SU-DHL-6 (cell line): ENCODE data around the gene RHEX.

ENCODE experiments used
- H2AFZ ChIP-seq: fragments of 200-600 bp; sonication (generic); 2 replicates; pipeline ENCODE4 v1.6.1; 2014; ENCODE audit warnings: low read depth, mild to moderate bottlenecking, moderate library complexity, mixed read lengths, antibody characterized with exemption, low read length; ENCODE audit not compliant: severe bottlenecking
- H3F3A ChIP-seq: fragments of 200-600 bp; shearing (Covaris generic); 2 replicates; pipeline ENCODE4 v1.6.0; 2016; ENCODE audit warnings: antibody characterized with exemption, mild to moderate bottlenecking; ENCODE audit not compliant: insufficient read depth
- H3K27ac ChIP-seq: fragments of 200-600 bp; sonication (generic); 2 replicates; pipeline ENCODE4 v1.5.1; 2016; ENCODE audit warnings: low read depth, mild to moderate bottlenecking, low read length, moderate library complexity, mixed read lengths
- H3K27me3 ChIP-seq: fragments of 200-600 bp; sonication (generic), shearing (Covaris generic); 2 replicates; pipeline ENCODE4 v1.6.0; 2014; ENCODE audit warnings: mild to moderate bottlenecking, low read length
- H3K36me3 ChIP-seq: fragments of 200-600 bp; sonication (generic); 2 replicates; pipeline ENCODE4 v1.6.1; 2014; ENCODE audit warnings: mild to moderate bottlenecking, low read length, mixed read lengths
- H3K4me2 ChIP-seq: fragments of 300-600, 200-600 bp; shearing (Covaris generic), sonication (generic); 2 replicates; pipeline ENCODE4 v1.6.0; 2014; ENCODE audit warnings: low read length, low read depth, mild to moderate bottlenecking; ENCODE audit not compliant: poor library complexity, severe bottlenecking
- H3K4me3 ChIP-seq: fragments of 200-600 bp; sonication (generic); 2 replicates; pipeline ENCODE4 v1.5.1; 2014; ENCODE audit warnings: antibody characterized with exemption, low read length, mild to moderate bottlenecking, mixed read lengths; ENCODE audit not compliant: insufficient read depth, poor library complexity, severe bottlenecking
- H3K79me2 ChIP-seq: fragments of 200-600 bp; sonication (generic); 2 replicates; pipeline ENCODE4 v1.6.1; 2014; ENCODE audit warnings: mild to moderate bottlenecking, low read length, moderate library complexity; ENCODE audit not compliant: insufficient read depth
- H3K9ac ChIP-seq: fragments of 200-600 bp; sonication (generic); 2 replicates; pipeline ENCODE4 v1.7.0; 2014; ENCODE audit warnings: mild to moderate bottlenecking, low read length
- H3K9me2 ChIP-seq: fragments of 200-600 bp; sonication (generic); replicated peaks from 2 replicates; pipeline ENCODE4 v1.6.1; 2014; ENCODE audit warnings: low read length; ENCODE audit not compliant: insufficient read depth
- H3K9me3 ChIP-seq: fragments of 200-600 bp; sonication (generic); 2 replicates; pipeline ENCODE4 v1.6.1; 2014; ENCODE audit warnings: low read length, mixed read lengths; ENCODE audit not compliant: insufficient read depth
- H4K20me1 ChIP-seq: fragments of 200-600 bp; sonication (generic); 2 replicates; pipeline ENCODE4 v1.6.1; 2014; ENCODE audit warnings: low read depth, mild to moderate bottlenecking, antibody characterized with exemption, low read length, moderate library complexity, mixed read lengths
- EZH2phosphoT487 ChIP-seq: fragments of 200-600 bp; sonication (generic), shearing (Covaris generic); conservative IDR thresholded peaks from 2 replicates; pipeline ENCODE4 v1.6.1; 2018; ENCODE audit warnings: mild to moderate bottlenecking, antibody characterized with exemption, low read length, moderate library complexity, mixed read lengths
- TF ChIP-seq, protein P1 (sequence below): fragments of 200-600 bp; sonication (generic); IDR thresholded peaks from one replicate; pipeline ENCODE4 v1.5.1; 2017; ENCODE audit warnings: antibody characterized with exemption, mild to moderate bottlenecking, low read length, moderate library complexity; ENCODE audit not compliant: insufficient read depth, poor library complexity, severe bottlenecking

Gene RHEX

DNA sequence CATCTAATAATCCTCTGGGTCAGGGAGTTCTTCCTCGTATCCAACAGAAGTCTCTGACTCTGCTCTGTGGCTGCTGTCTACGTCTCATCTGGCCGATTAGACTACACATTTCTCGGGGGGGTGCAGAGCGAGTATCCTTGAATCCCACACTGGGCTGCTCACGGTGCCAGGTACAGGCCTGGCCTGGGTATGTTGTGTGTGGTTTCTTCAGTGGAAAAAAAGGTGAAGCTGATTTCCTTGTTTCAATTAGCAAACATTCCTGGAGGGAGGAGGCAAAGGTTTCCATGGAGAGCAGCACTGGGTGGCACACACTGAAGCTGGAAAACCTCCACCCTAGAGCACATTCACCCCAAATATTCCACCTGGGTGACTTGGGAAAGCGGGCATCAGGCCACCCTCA is 47.7 kb upstream of the RHEX start:
- Histone ChIP-seq H4K20me1 (no peaks in the 10 kb centered on the region), H3K9me3 (no peaks in the 10 kb centered on the region), H3K27me3 (no peaks in the 10 kb centered on the region), H3K9me2 (no peaks in the 10 kb centered on the region), H3K9ac (no peak overlapping the region), H3K27ac (no peak overlapping the region), H3F3A (no peaks in the 10 kb centered on the region), H3K4me2 (no peak overlapping the region), H2AFZ (no peak overlapping the region), H3K36me3 (no peaks in the 10 kb centered on the region), H3K79me2 (no peaks in the 10 kb centered on the region), H3K4me3 (no peak overlapping the region)
- no peak for TF ChIP-seq EZH2phosphoT487
- TF ChIP-seq, protein P1, sequence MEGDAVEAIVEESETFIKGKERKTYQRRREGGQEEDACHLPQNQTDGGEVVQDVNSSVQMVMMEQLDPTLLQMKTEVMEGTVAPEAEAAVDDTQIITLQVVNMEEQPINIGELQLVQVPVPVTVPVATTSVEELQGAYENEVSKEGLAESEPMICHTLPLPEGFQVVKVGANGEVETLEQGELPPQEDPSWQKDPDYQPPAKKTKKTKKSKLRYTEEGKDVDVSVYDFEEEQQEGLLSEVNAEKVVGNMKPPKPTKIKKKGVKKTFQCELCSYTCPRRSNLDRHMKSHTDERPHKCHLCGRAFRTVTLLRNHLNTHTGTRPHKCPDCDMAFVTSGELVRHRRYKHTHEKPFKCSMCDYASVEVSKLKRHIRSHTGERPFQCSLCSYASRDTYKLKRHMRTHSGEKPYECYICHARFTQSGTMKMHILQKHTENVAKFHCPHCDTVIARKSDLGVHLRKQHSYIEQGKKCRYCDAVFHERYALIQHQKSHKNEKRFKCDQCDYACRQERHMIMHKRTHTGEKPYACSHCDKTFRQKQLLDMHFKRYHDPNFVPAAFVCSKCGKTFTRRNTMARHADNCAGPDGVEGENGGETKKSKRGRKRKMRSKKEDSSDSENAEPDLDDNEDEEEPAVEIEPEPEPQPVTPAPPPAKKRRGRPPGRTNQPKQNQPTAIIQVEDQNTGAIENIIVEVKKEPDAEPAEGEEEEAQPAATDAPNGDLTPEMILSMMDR = no peak

DNA sequence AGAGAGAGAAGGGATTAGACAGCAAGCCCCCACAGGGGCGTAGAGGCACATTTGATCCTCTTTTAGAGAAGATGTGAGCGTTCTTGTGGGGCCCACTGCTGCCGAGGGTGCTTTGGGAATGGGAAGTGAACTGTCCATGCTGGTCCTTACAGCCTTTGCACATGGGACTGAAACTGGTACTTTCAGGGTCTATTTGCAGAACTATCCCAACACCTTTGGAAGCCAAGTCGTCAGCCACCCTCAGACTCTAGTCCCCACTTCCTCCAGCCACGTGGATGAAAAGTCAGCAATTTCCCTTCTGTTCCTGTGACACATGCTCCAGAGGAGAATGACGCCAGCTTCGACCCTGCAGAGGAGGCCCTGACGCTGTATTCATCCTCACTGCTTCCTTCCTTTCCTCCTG is 47.2 kb upstream of the RHEX start:
- Histone ChIP-seq H3K79me2 (no peaks in the 10 kb centered on the region), H3K27ac (no peak overlapping the region), H2AFZ (no peak overlapping the region), H3F3A (no peaks in the 10 kb centered on the region), H3K9me2 (no peaks in the 10 kb centered on the region), H3K4me2 (no peak overlapping the region), H3K9me3 (no peaks in the 10 kb centered on the region), H4K20me1 (no peaks in the 10 kb centered on the region), H3K36me3 (no peaks in the 10 kb centered on the region), H3K27me3 (no peaks in the 10 kb centered on the region), H3K4me3 (no peak overlapping the region), H3K9ac (no peak overlapping the region)
- TF ChIP-seq, protein P1 = no peak
- no peak for TF ChIP-seq EZH2phosphoT487

DNA sequence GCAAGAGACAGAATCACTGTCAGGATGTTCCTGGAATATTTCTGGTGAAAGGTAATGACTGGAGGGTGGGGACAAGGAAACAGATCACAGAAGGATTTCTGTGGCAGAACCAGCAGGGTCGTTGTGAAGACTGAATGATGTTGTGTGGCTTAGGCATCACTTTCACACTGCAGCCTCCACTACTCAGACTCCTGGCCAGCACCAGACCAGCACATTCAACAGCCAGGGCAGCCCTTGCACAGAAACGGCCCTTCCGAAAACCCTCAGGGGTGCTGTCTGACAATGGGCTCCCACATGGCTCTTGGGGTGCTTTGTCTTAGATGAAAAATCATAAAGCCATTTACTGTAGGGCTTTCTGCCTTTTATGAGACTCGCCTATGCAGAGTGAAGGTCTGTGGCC is 46.0 kb upstream of the RHEX start:
- Histone ChIP-seq H3K27ac (no peak overlapping the region), H3K9ac (no peak overlapping the region), H4K20me1 (no peaks in the 10 kb centered on the region), H3K79me2 (no peaks in the 10 kb centered on the region), H3K4me3 (no peak overlapping the region), H3K27me3 (no peaks in the 10 kb centered on the region), H3K4me2 (no peak overlapping the region), H3K9me2 (no peaks in the 10 kb centered on the region), H3K36me3 (no peaks in the 10 kb centered on the region), H3K9me3 (no peaks in the 10 kb centered on the region), H2AFZ (no peak overlapping the region), H3F3A (no peaks in the 10 kb centered on the region)
- no peak for TF ChIP-seq EZH2phosphoT487
- TF ChIP-seq, protein P1 = no peak
